ENCODE results near the gene FHIP2A. TPM values are rescaled to one million over a fixed set of nuclear protein-coding genes. Genes with fewer than 3 reads are reported as not detected.

Gene FHIP2A
- total and polyA plus RNA-seq, 2 experiments from 2014 or later = 6.7 to 11.8 TPM

DNA sequence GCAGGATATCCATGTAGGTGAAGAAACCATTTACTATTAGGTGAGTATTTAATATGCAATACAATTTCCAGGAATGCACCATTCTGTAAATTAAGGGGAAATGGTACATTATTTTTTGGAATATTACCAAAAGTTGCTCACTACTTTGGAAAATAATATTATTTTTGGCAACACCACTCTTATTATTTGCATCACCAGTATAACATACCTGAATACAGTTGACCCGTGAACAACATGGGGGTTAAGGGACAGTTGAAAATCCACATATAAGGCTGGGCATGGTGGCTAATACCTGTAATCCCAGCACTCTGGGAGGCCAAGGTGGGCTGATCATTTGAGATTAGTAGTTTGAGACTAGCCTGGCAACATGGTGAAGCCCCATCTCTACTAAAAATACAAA lies 21.2 kb upstream of the FHIP2A start (continued):
- TF ChIP-seq NANOG (IDR thresholded peaks at IDR 0.05; ENCODE audit: borderline replicate concordance) (no peak), ZNF114 (CRISPR knock-in tag; IDR thresholded peaks at IDR 0.05) (no peak), EZH2 (IDR thresholded peaks at IDR 0.05; ENCODE audit: low read depth, unreplicated experiment) (no peak), ZNF331 (CRISPR knock-in tag; IDR thresholded peaks at IDR 0.05; ENCODE audit: low read depth) (no peak), STAT1 (IDR thresholded peaks at IDR 0.05; ENCODE audit: unreplicated experiment) (no peak)

DNA sequence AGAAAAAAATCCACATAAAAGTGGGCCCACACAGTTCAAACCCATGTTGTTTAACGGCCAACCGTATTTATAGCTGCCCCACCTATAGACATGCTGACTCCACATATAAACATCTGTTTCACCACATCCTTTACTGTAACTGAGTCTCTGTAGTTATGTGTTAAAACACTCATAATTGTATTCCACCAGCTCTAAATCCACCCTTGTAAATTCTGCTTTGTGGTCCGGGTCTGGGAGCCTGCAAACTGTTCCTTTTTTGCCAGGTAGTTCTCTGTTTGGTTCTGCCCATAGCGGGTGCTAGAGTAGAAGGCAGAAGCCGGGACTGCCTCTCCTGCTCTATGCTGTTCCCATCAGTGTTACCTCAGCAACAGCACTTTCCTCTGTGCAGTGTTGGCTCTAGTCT lies 20.2 kb upstream of the FHIP2A start:
- TF ChIP-seq NANOG (IDR thresholded peaks at IDR 0.05; ENCODE audit: borderline replicate concordance) (no peak), POLR2AphosphoS5 (IDR thresholded peaks at IDR 0.05; ENCODE audit: low read depth) (no peak), EZH2 (IDR thresholded peaks at IDR 0.05; ENCODE audit: low read depth, unreplicated experiment) (no peak), ZNF114 (CRISPR knock-in tag; IDR thresholded peaks at IDR 0.05) (no peak)
- TF ChIP-seq, protein P1, sequence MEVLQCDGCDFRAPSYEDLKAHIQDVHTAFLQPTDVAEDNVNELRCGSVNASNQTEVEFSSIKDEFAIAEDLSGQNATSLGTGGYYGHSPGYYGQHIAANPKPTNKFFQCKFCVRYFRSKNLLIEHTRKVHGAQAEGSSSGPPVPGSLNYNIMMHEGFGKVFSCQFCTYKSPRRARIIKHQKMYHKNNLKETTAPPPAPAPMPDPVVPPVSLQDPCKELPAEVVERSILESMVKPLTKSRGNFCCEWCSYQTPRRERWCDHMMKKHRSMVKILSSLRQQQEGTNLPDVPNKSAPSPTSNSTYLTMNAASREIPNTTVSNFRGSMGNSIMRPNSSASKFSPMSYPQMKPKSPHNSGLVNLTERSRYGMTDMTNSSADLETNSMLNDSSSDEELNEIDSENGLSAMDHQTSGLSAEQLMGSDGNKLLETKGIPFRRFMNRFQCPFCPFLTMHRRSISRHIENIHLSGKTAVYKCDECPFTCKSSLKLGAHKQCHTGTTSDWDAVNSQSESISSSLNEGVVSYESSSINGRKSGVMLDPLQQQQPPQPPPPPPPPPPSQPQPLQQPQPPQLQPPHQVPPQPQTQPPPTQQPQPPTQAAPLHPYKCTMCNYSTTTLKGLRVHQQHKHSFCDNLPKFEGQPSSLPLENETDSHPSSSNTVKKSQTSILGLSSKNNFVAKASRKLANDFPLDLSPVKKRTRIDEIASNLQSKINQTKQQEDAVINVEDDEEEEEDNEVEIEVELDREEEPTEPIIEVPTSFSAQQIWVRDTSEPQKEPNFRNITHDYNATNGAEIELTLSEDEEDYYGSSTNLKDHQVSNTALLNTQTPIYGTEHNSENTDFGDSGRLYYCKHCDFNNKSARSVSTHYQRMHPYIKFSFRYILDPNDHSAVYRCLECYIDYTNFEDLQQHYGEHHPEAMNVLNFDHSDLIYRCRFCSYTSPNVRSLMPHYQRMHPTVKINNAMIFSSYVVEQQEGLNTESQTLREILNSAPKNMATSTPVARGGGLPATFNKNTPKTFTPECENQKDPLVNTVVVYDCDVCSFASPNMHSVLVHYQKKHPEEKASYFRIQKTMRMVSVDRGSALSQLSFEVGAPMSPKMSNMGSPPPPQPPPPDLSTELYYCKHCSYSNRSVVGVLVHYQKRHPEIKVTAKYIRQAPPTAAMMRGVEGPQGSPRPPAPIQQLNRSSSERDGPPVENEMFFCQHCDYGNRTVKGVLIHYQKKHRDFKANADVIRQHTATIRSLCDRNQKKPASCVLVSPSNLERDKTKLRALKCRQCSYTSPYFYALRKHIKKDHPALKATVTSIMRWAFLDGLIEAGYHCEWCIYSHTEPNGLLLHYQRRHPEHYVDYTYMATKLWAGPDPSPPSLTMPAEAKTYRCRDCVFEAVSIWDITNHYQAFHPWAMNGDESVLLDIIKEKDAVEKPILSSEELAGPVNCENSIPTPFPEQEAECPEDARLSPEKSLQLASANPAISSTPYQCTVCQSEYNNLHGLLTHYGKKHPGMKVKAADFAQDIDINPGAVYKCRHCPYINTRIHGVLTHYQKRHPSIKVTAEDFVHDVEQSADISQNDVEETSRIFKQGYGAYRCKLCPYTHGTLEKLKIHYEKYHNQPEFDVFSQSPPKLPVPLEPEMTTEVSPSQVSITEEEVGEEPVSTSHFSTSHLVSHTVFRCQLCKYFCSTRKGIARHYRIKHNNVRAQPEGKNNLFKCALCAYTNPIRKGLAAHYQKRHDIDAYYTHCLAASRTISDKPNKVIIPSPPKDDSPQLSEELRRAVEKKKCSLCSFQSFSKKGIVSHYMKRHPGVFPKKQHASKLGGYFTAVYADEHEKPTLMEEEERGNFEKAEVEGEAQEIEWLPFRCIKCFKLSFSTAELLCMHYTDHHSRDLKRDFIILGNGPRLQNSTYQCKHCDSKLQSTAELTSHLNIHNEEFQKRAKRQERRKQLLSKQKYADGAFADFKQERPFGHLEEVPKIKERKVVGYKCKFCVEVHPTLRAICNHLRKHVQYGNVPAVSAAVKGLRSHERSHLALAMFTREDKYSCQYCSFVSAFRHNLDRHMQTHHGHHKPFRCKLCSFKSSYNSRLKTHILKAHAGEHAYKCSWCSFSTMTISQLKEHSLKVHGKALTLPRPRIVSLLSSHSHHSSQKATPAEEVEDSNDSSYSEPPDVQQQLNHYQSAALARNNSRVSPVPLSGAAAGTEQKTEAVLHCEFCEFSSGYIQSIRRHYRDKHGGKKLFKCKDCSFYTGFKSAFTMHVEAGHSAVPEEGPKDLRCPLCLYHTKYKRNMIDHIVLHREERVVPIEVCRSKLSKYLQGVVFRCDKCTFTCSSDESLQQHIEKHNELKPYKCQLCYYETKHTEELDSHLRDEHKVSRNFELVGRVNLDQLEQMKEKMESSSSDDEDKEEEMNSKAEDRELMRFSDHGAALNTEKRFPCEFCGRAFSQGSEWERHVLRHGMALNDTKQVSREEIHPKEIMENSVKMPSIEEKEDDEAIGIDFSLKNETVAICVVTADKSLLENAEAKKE (CRISPR knock-in tag; IDR thresholded peaks at IDR 0.05) = no peak
- H3K79me2 ChIP-seq (replicated peaks; ENCODE audit: insufficient read depth) = no peaks in the 10 kb centered on the region
- no peak overlapping the region for H3K27ac ChIP-seq (ENCODE audit: low read depth)
- H3K27me3 Mint-ChIP-seq (ENCODE audit: insufficient read depth, low read depth, poor library complexity) = no peaks in the 10 kb centered on the region
- no peaks in the 10 kb centered on the region for H3K36me3 Mint-ChIP-seq (ENCODE audit: low read depth)
- DNase-seq (ENCODE audit: low spot score) (no peak), ATAC-seq (peak; percentile 36; the same call in 1 of the 3 replicates)
- H3K4me1 Mint-ChIP-seq = no peaks in the 10 kb centered on the region
- H4K20me1 ChIP-seq (replicated peaks; ENCODE audit: insufficient read depth) = no peaks in the 10 kb centered on the region
- H3K27ac Mint-ChIP-seq = no peak overlapping the region
- H2AFZ ChIP-seq = no peak overlapping the region
- H3K9me2 ChIP-seq (ENCODE audit: insufficient read depth) = peaks cover 16% of the 10 kb centered on the region
- no peak overlapping the region for H3K4me3 ChIP-seq
- H3K27me3 ChIP-seq (ENCODE audit: insufficient read depth) = no peaks in the 10 kb centered on the region
- H3K36me3 ChIP-seq (ENCODE audit: insufficient read depth) = no peaks in the 10 kb centered on the region
- H3K4me2 ChIP-seq = no peak overlapping the region
- no peaks in the 10 kb centered on the region for H3K4me1 ChIP-seq (ENCODE audit: insufficient read depth)
- no peak overlapping the region for H3K4me3 Mint-ChIP-seq
- H3K9me3 Mint-ChIP-seq = no peaks in the 10 kb centered on the region
- H3F3A ChIP-seq (replicated peaks; ENCODE audit: low read depth) = no peaks in the 10 kb centered on the region
